Left lung (tissue), 10 donors: ENCODE results near the gene CTSH. TPM values are rescaled to one million over a fixed set of nuclear protein-coding genes. Genes with fewer than 3 reads are reported as not detected.
"Not testable (repeated sequence)": the region's sequence is repeated elsewhere in the genome, so short reads cannot be mapped to it uniquely, and the experiment has no call there.

Source experiments
- ATAC-seq: fragments of 200-7000 bp; cut with Tn5 transposase; one replicate; pipeline ENCODE4 v1.9.1; 2020; ENCODE audit warnings: moderate library complexity
- DNase-seq, 4 donors: peaks; one replicate each; pipeline ENCODE4 v3.0.0-alpha.2; 2013 to 2020
- H3K27ac ChIP-seq, 2 donors: fragments of 200-600 bp; sonication (generic) in 1 of 2; one replicate each; pipeline versions ENCODE4 v1.5.0 to v1.8.0; 2020 to 2021
- H3K27me3 ChIP-seq, 2 donors: fragments of 200-600 bp; sonication (generic) in 1 of 2; one replicate each; pipeline versions ENCODE4 v1.5.0 to v1.8.0; 2020 to 2021
- H3K36me3 ChIP-seq, 2 donors: fragments of 200-600 bp; sonication (generic) in 1 of 2; one replicate each; pipeline versions ENCODE4 v1.5.0 to v1.8.0; 2020 to 2021
- H3K4me1 ChIP-seq, 2 donors: fragments of 200-600 bp; one replicate each; pipeline ENCODE4 v1.8.0; 2021
- H3K4me3 ChIP-seq, 2 donors: fragments of 200-600 bp; sonication (generic) in 1 of 2; one replicate each; pipeline versions ENCODE4 v1.5.0 to v1.8.0; 2020 to 2021; ENCODE audit warnings: mild to moderate bottlenecking in 1 of 2
- H3K9me3 ChIP-seq, 2 donors: fragments of 200-600 bp; sonication (generic) in 1 of 2; one replicate each; pipeline versions ENCODE4 v1.5.0 to v1.8.0; 2020 to 2021
- CTCF ChIP-seq, 2 donors: fragments of 200-600 bp; sonication (generic) in 1 of 2; IDR thresholded peaks; one replicate each; pipeline versions ENCODE4 v1.5.0 to v1.8.0; 2021; ENCODE audit warnings: antibody characterized with exemption in 2 of 2
- intact Hi-C, 2 donors: fragments of 100-400 bp; cut with DNase I; formaldehyde crosslinking; loops; one replicate each; pipeline versions ENCODE4 v1.11.2 to v1.14.2; 2022
- polyA plus RNA-seq, 6 donors: library from polyadenylated mRNA; unstranded; fragments of 120-200 nt; gene quantifications; one replicate each; pipeline ENCODE4 v1.2.1, GENCODE V29; 2013; ENCODE audit not compliant: insufficient read length in 6 of 6
- total RNA-seq, 2 donors: library from RNA; stranded (reverse); fragmentation: NEBNext Ultra II Directional; extraction: Animal tissue kit (Norgen Biotek cat#: 25700); gene quantifications; one replicate each; pipeline ENCODE4 v1.2.1, GENCODE V29; 2021
- donor health status: DM: no; HTN: yes; CAD: no.
- donor health status: DM: no; HTN: no; CAD: no.

Gene CTSH
- total and polyA plus RNA-seq, 8 donors = 97.5 to 1,298 (median 234) TPM

GRCh38 chr15:78909791-78910228, 35.0 kb downstream of the CTSH start:
- peaks cover 0 to 88% of the 10 kb centered on the region in 2 donors for H3K36me3 ChIP-seq
- no peaks in the 10 kb centered on the region for H3K9me3 ChIP-seq
- ATAC-seq (peak; percentile 71), DNase-seq (peak in 1 of 4 donors; percentile 49)
- intact Hi-C loops = no loop called here
- H3K4me3 ChIP-seq = no peak overlapping the region
- H3K27me3 ChIP-seq = no peaks in the 10 kb centered on the region
- H3K4me1 ChIP-seq = peaks cover 5 to 69% of the 10 kb centered on the region in 2 donors
- TF ChIP-seq CTCF (IDR thresholded peaks at IDR 0.05) = peak; percentile 48 to 49
- H3K27ac ChIP-seq = no peak overlapping the region

GRCh38 chr15:78909160-78909695, 35.6 kb downstream of the CTSH start:
- Histone ChIP-seq H3K36me3 (peaks cover 0 to 94% of the 10 kb centered on the region in 2 donors), H3K4me3 (no peak overlapping the region), H3K27me3 (no peaks in the 10 kb centered on the region), H3K9me3 (no peaks in the 10 kb centered on the region), H3K4me1 (peaks cover under 1 to 64% of the 10 kb centered on the region in 2 donors), H3K27ac (no peak overlapping the region)
- intact Hi-C loops = no loop called here
- TF ChIP-seq CTCF (IDR thresholded peaks at IDR 0.05) = no peak
- ATAC-seq = no peak
- no peak for DNase-seq

- H3K27me3 ChIP-seq = no peaks in the 10 kb centered on the region
- H3K4me3 ChIP-seq = no peak overlapping the region
- DNase-seq (no peak), ATAC-seq (no peak)
- no peak for TF ChIP-seq CTCF (IDR thresholded peaks at IDR 0.05)
- peaks cover 0 to 96% of the 10 kb centered on the region in 2 donors for H3K36me3 ChIP-seq
- no peak overlapping the region for H3K27ac ChIP-seq
- no peaks in the 10 kb centered on the region for H3K9me3 ChIP-seq
- intact Hi-C loops = no loop called here
- peaks cover 0 to 54% of the 10 kb centered on the region in 2 donors for H3K4me1 ChIP-seq
Measured at GRCh38 chr15:78907577-78907976, 37.3 kb downstream of the CTSH start.

- intact Hi-C loops = no loop called here
- TF ChIP-seq CTCF (IDR thresholded peaks at IDR 0.05) = no peak
- Histone ChIP-seq H3K27ac (peak overlapping the region in 1 of 2 donors; percentile 30), H3K4me3 (no peak overlapping the region), H3K9me3 (no peaks in the 10 kb centered on the region), H3K4me1 (peaks cover 8 to 52% of the 10 kb centered on the region in 2 donors), H3K27me3 (no peaks in the 10 kb centered on the region), H3K36me3 (peaks cover 0 to 96% of the 10 kb centered on the region in 2 donors)
- DNase-seq (no peak), ATAC-seq (peak; percentile 50)
Measured at GRCh38 chr15:78906316-78906620, 38.6 kb downstream of the CTSH start.

- H3K4me1 ChIP-seq = peaks cover 8 to 41% of the 10 kb centered on the region in 2 donors
- DNase-seq (no peak), ATAC-seq (no peak)
- H3K27ac ChIP-seq = no peak overlapping the region
- intact Hi-C loops = no loop called here
- no peak overlapping the region for H3K4me3 ChIP-seq
- no peaks in the 10 kb centered on the region for H3K9me3 ChIP-seq
- peaks cover 0 to 96% of the 10 kb centered on the region in 2 donors for H3K36me3 ChIP-seq
- TF ChIP-seq CTCF (IDR thresholded peaks at IDR 0.05) = no peak
- H3K27me3 ChIP-seq = no peaks in the 10 kb centered on the region
Measured at GRCh38 chr15:78904599-78905358, 40.1 kb downstream of the CTSH start.

- H3K9me3 ChIP-seq, intact Hi-C loops, DNase-seq, ATAC-seq, H3K4me3 ChIP-seq, H3K27me3 ChIP-seq: not testable (repeated sequence)
- H3K27ac ChIP-seq = peak overlapping the region in 1 of 2 donors; percentile 23
- H3K36me3 ChIP-seq = peaks cover 0 to 99% of the 10 kb centered on the region in 2 donors
- peaks cover 8 to 37% of the 10 kb centered on the region in 2 donors for H3K4me1 ChIP-seq
Measured at GRCh38 chr15:78902281-78903032, 42.4 kb downstream of the CTSH start.

- H3K4me3 ChIP-seq, H3K27me3 ChIP-seq, intact Hi-C loops, H3K9me3 ChIP-seq, DNase-seq, H3K27ac ChIP-seq, ATAC-seq: not testable (repeated sequence)
- Histone ChIP-seq H3K36me3 (peaks cover 0 to 99% of the 10 kb centered on the region in 2 donors), H3K4me1 (peaks cover 8 to 26% of the 10 kb centered on the region in 2 donors)
Measured at GRCh38 chr15:78900819-78901533, 43.9 kb downstream of the CTSH start.
